Measurements from ENCODE around the gene DECR2. TPM values are rescaled to one million over a fixed set of nuclear protein-coding genes. Genes with fewer than 3 reads are reported as not detected.
A peak's percentile ranks its signal among the peaks of the same experiment; 100 is the strongest.

The DECR2 gene
- total and polyA plus RNA-seq, 9 of the 15 experiments (the other 6 are each of a cell fraction or from before 2014, with no cell fraction given): 1.0 to 31.9 (median 10.3) TPM

DNA sequence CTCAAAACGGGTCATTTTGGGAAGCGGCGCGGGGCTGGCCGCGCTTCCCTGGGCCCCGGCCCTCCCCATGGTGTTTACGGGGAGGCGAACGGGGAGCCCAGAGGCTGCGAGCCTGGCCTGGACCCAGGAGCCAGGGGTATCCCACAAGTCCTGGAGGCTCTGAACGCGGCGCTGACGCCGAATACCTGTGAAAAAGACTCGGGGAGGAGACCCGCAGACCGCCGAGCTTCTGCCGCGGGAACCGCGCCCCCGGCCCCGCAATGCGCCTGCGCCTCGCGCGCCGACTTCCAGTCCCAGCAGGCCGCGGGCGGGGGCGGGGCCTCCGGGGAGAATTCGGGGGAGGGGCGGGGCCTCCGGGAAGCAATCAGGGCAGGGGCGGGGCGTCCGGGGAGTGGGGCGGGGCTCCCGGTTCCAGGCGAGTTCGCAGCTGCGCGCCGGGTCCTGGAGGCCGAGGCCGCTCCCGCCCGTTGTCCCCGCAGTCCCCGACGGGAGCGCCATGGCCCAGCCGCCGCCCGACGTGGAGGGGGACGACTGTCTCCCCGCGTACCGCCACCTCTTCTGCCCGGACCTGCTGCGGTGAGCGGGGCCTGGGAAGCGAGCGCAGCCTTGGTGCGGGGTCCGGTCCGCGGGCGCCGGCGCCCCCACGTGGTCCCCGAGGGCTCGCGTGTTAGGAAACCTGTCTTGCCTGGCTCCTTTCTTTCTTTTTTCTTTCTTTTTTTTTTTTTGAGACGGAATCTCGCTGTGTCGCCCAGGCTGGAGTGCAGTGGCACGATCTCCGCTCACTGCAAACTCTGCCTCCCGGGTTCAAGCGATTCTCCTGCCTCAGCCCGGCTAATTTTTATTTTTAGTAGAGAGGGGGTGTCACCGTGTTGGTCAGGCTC is at the start of gene DECR2 (continued):
- peak in 1 of 2 experiments; percentile 87; a peak in 2 of 4 replicates for TF ChIP-seq UBTF (IDR thresholded peaks at IDR 0.05; ENCODE audit: borderline replicate concordance in 1 of 2, low read depth in 2 of 2, low read length in 2 of 2)
- TF ChIP-seq CUX1 (CRISPR knock-in tag; IDR thresholded peaks at IDR 0.05): no peak
- TF ChIP-seq PHF21A (IDR thresholded peaks at IDR 0.05; ENCODE audit: borderline replicate concordance, low read depth): no peak
- TF ChIP-seq E2F5 (CRISPR knock-in tag; IDR thresholded peaks at IDR 0.05): no peak
- TF ChIP-seq TAF15 (IDR thresholded peaks at IDR 0.05; ENCODE audit: low read depth, low read length): no peak
- TF ChIP-seq U2AF1 (optimal IDR thresholded peaks at IDR 0.05; ENCODE audit: low read depth, low read length): peak; percentile 87
- TF ChIP-seq, protein P1, sequence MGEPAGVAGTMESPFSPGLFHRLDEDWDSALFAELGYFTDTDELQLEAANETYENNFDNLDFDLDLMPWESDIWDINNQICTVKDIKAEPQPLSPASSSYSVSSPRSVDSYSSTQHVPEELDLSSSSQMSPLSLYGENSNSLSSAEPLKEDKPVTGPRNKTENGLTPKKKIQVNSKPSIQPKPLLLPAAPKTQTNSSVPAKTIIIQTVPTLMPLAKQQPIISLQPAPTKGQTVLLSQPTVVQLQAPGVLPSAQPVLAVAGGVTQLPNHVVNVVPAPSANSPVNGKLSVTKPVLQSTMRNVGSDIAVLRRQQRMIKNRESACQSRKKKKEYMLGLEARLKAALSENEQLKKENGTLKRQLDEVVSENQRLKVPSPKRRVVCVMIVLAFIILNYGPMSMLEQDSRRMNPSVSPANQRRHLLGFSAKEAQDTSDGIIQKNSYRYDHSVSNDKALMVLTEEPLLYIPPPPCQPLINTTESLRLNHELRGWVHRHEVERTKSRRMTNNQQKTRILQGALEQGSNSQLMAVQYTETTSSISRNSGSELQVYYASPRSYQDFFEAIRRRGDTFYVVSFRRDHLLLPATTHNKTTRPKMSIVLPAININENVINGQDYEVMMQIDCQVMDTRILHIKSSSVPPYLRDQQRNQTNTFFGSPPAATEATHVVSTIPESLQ (CRISPR knock-in tag; IDR thresholded peaks at IDR 0.05): peak; percentile 60; the same call in 1 of the 2 replicates
- no peak for TF ChIP-seq ZNF512 (tag; IDR thresholded peaks at IDR 0.05)
- TF ChIP-seq, protein P2, sequence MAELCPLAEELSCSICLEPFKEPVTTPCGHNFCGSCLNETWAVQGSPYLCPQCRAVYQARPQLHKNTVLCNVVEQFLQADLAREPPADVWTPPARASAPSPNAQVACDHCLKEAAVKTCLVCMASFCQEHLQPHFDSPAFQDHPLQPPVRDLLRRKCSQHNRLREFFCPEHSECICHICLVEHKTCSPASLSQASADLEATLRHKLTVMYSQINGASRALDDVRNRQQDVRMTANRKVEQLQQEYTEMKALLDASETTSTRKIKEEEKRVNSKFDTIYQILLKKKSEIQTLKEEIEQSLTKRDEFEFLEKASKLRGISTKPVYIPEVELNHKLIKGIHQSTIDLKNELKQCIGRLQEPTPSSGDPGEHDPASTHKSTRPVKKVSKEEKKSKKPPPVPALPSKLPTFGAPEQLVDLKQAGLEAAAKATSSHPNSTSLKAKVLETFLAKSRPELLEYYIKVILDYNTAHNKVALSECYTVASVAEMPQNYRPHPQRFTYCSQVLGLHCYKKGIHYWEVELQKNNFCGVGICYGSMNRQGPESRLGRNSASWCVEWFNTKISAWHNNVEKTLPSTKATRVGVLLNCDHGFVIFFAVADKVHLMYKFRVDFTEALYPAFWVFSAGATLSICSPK (IDR thresholded peaks at IDR 0.05; ENCODE audit: borderline replicate concordance): no peak; the same call in 1 of the 2 replicates

Data from K562 (cell line).